NCI-H774 (cell line): ENCODE data around the gene LRRTM4.
"Not testable (repeated sequence)": the region's sequence is repeated elsewhere in the genome, so short reads cannot be mapped to it uniquely, and the experiment has no call there.

Experiments
- DNase-seq: peaks from one replicate; lab custom pipeline; 2025; lab: John Stamatoyannopoulos, UW

The LRRTM4 gene

DNA sequence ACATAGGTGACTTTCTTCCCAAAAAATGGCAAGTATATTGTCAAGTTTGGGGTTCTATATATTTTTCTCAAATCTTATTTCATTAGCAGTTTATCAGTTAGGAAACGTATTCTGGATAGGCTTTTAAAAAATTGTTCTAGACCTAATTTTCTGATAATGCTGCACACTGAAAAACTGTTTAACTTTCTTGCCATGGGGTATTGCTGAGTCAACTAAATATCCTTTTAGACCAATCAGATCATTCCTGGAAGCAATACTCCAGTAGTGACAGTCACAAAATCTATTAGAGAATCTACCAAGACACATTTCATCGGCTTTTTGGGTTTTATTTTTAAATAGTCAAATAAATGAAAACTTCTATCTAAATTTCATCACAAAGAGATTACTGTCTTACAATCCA is 440.6 kb downstream of the LRRTM4 start:
- DNase-seq: no peak

DNA sequence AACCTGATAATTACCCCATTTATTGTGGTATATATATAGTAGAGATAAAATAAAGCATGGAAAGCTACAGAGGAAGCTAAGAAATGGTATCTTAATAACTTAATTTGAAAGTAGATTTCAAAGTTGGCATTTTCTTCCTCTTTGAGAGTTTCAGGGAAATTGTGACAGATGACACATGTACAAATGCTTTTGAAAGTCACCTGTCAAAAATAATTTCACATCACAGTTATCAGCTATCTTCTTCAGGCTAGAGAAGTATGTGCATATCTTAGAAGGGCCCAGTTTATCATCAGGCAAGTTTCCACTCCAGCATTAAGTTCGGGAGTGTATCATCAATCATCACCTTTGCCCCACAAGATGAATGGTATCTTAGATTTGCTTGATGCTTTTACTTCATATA is 457.9 kb downstream of the LRRTM4 start:
- no peak for DNase-seq

DNA sequence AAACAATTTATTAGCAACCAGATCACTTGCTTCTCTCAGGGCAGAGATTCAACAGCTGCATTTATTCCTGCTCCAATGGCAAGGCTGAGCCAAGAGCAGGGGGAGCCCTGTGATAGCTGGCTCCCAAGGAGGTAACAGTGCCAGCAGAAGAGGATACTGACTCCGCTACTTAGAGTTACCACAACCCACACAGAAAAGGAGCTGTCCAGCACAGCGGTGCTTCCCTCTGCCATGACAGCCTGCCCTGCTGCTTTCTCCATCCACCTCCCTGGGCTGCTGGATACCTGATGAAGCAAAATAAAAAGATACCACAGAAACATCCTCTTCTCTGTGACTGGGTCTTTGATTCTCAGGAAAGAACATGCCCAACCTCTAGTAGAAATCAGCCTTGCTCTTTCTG is 467.2 kb downstream of the LRRTM4 start:
- no peak for DNase-seq

DNA sequence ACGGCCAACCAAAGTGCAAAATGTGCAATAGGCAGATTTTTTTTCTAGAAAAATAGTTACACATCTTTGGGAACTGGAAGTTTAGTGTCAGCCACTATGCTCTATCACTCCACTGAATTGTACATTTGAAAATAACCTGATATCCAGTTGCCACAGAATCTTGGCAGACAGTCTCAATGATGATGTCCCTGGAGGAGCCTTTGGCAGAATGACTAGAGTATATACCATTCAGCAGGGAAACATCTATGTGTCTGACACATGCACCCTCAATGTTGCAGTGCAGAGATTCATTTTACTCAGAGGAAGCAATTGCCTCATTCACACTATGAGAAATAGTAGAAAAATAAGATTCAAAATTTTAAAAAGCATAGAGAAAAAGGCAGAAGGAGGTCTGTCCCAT is 475.8 kb downstream of the LRRTM4 start:
- DNase-seq: no peak

DNA sequence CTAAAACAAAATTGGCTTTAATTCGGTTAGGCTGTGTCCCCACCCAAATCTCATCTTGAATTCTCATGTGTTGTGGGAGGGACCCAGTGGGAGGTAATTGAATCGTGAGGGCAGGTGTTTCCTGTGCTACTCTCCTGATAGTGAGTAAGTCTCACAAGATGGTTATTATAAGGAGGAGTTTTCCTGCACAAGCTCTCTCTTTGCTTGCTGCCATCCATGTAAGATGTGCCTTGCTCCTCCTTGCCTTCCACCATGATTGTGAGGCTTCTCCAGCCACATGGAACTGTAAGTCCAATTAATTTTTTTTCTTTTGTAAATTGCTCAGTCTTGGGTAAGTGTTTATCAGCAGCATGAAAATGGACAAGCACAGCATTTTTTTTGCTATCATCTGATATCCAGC is 476.7 kb downstream of the LRRTM4 start:
- not testable (repeated sequence) for DNase-seq

DNA sequence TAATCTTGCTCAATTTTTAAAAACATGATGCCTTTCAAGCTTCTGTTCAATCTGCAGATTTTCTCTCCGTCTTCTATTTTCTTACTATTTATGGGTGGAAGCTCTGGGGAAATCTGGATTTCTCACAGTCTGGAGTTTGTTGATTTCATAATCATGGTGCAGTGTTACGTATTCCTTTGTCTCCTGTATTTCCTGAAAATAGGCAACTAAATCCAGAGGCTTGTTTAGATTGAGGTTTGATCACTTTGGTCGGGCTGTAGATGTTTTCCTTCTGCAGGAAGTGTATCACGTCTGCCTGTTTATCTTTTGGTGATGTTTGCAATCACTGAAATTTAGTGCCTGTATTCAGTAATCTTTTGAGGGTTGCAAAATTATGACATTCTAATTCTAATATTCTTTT is 487.7 kb downstream of the LRRTM4 start:
- no peak for DNase-seq

DNA sequence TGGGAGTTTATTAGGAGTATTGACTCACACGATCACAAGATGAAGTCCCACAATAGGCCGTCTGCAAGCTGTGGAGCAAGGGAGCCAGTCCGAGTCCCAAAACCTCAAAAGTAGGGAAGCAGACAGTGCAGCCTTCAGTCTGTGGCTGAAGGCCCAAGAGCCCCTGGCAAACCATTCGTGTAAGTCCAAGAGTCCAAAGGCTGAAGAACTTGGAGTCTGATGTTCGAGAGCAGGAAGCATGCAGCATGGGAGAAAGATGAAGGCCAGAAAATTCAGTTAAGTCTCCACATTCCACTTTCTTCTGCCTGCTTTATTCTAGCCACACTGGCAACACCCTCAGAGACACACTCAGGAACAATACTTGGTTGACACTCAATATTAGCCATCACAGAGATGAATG is 492.9 kb downstream of the LRRTM4 start:
- DNase-seq: not testable (repeated sequence)

DNA sequence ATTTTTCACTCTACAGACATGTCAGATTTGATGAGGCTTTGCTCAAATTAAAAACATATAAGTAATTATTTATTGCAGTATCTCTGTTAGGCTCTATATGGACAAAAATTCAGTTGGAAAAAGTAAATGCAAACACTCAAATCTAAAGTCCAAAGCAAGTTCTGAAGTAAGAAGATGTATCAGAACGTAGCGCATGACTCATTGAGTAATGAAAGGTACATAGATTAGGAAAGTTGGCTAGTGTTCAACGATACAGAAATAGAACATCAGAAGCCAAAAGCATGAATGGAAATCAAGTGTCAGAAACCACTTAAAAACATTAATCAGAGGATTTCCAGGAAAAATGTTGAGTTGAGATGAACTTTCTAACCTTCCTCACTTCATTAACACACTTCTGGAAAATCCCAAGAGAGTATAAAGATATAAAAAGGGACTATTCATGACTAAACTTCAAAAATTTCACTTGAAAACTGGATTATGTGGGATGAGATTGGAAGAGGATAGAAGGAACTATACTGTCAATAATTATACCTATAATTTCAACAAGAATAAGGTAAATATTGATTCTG is 494.1 kb downstream of the LRRTM4 start:
- no peak for DNase-seq

DNA sequence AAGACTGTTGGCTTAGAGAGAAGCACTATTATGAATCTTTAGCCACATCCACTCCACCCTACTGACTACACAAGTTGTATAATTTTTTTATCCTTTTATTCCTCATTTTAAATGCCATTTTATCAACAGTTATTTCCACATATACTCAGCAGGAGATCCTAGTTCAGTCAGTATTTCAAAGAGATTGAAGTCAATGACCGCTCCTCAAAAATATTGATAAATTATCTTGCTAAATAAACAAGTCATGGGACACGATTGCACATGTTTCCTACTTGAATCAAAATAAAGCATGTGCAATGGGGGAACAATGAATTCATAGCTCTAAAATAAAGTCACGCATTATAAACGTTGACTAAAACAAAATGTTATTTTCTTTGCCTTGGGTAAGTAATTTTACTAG is 496.5 kb downstream of the LRRTM4 start:
- DNase-seq: no peak

DNA sequence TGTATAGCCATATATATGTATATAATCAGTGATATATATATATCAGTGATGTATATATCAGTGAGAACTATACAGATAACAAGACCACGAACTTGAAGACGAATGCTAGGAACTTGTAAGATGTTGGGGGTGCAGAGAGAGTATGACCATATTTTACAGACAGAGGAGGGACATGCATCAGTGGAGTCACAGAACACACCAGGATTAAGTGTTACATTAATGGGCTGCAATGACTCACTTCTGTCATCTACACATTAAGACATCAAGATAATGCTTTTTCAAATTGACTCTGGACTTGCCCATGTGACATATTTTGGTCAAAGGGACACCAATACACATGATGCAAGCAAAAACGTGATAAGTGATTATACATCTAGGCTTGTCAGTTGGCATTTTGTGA is 501.0 kb downstream of the LRRTM4 start:
- DNase-seq: no peak

DNA sequence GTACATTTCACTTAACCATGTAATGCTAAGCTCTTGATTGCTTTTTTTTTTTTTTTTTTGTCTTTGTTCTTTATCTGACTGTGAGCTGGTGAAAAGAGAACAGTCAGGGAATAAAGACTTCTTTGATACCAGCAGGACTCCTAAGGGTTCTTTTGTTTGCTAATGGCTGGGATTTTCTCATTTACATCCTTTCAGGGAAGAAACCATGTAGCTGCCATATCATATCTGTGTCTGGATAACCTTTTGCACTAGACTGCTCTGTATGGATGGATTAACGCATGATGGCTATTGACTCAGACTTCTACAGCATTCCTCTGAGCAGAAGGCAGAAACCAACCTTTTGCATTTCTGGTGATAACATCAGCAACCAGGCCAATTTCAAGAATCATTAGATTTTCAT is 504.0 kb downstream of the LRRTM4 start:
- DNase-seq: no peak

DNA sequence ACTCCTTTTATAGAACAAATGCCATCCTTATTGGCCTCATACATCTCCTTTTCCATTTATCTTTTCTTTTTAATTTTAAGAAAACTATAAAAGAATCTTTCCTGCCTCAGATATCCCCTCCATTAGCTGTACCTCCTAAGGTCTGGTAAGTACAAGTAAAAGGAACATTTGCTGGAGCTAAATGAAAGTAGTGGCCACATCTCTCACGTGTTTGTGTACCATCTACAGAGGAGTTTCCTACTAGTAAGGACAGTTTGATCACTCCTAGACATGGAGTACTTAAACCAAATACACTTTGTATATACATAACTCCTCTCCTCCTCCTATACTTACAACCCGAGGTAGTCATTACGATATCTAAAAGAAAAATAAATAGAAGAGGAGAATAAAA is 504.8 kb downstream of the LRRTM4 start:
- DNase-seq: no peak

DNA sequence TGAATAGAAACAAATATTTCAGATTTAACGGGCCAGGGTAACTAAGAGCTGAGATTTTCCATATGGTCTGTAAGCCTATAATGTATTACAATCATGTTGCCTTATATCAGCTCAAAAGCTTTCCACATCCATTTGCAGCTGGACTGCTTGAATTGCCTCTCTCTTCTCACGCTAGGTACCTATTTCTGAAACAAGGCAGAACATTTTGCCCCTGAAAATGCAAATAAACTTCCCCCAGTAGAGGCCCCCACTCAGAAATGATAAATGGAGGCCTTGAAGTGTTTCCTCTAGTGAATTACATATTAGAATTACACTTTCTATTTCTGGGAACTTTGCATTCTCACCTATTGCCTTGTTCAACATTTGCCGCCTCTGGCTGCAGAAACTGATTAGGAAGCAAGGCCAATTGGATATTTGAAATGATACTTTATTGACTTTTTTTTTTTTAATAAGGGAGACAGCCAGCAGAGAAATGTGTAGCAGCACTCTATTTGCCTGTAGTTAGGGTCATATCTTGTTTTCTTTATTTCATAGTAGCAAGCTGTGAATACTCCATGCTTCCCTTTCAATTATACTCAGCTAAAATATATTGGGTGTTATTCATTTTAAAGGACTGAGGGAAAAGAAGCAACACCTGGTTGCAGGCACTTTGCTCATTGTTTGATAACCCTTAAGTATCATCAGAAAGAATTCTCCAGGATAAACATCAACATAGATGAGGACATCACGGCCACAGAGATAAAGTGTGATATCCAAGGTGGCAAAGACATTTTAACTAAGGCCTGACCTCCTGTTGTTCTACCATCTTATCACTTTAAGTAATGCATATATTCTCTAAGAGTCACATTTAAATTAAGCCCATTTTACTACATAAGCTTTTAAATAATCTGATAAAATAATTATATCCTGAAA is 505.5 kb downstream of the LRRTM4 start:
- no peak for DNase-seq

DNA sequence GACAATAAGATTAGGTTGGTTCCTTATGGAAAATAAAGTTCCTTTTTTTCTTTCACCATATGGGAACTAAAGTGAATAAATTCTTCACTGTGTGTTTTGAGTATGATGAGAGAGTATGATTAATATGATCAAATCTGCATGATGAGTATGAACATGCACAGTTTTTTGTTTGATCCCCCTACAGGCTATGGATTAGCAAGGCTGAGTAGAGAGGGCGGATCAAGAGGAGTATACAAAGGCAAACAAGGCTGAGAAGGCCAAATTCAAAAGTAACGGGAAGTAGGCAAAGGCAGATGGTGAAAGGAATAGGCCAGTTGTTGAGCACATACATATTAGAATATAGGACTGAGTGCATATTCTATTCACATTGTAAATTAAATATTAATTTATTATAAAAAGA is 508.2 kb downstream of the LRRTM4 start:
- DNase-seq: no peak

DNA sequence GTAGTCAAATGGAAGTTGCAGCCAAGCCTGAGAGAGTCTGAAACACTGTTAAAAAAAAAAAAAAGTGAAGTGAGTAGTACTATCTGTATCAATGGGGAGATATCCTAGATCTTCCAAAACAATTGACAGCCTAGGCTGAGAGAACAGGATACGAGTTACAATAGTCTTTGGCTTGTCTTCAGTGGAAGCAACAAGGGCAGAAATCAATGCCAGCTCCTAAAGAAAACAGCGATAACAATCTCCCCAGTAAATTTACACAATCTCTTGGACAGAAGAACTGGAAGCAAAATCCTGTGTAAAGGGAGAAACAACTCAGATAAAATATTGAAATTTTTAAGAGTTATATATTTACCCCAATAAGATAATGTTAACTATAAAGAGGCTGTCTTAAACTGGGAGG is 508.7 kb downstream of the LRRTM4 start:
- DNase-seq: no peak

DNA sequence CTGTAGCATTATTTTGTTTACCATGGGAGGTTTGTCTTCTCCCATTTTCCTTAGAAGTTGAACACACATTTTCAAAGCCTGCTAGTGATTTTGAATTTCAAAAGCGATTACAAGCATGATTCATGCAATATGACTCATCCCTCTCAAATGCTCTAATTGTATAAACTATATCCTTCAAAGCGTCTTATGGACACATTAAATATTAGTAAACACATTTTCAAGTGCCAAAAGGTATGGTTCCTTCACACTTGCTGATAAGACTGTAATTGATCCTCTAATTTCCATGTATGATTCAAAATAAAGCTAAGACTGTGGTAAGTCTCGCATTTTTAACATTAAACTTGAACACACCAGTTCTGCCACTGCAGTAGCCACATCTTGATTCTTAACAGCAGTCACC is 512.9 kb downstream of the LRRTM4 start:
- DNase-seq: no peak

DNA sequence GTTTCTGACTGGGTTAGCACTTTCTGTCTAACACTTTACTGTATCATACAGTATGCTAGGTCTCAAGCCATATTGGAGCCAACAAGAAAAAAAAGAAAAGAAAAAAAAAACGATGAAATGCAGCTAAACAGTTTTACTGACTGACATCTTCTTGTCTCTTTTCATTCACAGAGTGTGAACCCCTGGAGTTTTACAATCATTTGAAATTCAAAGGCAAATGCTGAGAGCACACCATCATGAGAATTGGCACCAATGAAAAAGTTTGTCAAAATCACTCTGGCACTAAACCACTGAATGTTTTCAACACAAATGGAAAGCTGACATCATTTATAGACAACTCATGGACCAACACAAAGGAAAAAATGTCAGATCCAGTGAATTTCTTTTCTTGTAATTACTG is 513.3 kb downstream of the LRRTM4 start:
- no peak for DNase-seq

DNA sequence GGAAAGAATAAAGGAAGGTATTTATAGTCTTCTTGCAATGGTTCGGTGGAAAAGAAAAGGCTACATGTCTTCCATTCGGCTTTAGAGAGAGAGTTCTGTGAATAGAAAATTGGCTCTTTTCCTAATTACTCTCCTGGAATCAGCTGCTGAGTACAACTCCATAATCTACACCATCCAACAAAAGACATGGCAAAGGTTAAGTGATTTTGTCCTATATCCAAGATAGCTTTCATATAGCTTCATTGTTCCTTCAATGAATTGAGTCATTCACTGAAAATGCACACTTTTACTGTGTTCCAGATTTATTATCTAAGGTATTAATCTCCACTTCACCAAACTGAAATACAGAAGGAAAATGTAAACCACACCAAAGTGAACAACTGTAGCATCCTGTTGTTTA is 514.5 kb downstream of the LRRTM4 start:
- DNase-seq: no peak

DNA sequence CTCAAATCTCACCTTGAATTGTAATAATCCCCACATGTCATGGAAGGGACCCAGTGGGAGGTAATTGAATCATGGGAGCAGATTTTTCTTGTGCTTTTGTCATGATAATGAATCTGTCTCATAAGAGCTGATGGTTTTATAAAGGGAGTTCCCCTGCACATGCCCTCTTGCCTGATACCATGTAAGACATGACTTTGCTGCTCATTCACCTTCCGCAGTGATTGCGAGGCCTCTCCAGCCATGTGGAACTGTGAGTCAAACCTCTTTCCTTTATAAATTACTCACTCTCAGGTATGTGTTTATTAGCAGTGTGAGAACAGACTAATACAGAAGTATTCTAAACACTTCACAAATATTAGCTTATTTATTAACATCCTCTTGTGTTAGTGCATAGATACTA is 516.7 kb downstream of the LRRTM4 start:
- DNase-seq: no peak

DNA sequence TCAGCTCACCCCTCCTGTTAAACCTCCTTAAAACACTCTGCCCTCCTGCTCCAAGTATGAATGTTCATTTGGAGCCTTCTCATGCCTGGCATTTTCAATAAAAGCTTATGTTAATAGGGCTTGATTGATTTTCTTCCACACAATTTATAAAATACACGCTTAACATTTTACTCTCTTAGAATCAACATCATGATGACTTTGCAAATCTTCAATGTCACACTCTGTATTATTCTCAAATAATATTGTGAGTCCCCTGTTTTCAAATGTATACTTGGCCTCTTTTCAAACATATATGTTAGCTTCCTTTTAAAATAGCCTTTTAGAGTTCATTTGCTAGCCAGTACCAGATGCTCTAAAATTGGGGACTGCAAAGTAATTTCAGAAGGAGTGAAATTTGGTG is 520.3 kb downstream of the LRRTM4 start:
- no peak for DNase-seq

DNA sequence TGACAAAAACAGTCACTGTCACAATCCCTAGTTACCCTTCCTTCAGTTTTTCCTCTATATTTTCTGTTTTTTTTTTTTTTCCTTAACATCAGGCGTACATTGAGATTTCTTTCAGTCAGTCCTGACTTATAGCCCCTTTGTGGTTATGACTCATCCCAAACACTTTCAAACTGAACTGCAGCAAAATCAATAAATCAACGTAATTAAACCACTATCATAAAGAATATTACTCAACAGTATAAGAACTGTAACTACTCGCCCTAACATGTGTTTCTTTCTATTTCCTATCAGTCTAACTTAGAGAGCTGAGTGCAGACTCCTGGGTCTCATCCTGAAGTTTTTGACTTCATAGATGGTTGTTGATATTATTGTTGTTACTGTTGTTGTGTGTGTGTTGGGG is 523.5 kb downstream of the LRRTM4 start:
- DNase-seq: no peak

DNA sequence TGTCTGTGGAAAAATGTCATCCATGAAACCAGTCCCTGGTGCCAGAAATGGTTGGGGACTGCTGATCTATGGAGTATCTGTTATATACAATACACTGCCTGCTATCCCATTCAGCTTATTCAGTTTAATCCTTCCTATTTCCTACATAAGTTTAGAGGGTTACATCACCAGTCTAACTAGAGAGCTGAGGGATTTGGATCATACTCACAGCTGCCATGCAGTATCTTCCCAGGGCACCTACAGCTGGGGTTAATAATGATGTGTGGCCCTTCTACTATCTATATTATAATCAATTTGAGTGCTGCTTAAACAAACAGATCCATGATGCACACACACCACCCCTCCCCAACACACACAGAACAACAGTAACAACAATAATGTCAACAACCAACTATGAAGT is 524.0 kb downstream of the LRRTM4 start:
- DNase-seq: no peak

DNA sequence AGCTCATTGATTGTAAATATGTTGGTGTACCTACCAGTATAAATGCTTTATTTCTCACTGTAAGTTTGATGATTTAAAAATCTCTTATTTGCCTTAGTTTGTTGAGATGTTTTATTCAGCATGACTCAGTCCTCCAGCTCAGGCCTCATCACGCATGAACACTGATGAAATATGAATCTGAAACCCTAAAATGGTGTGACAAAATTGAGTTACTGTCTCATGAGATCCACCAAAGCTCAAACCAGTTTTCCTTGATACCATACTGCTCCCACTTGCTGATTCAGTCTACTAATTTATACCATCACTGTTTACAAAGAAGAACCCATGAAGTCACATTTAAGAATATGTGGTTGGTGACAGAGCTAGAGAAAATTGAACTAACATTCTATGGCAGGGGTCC is 524.9 kb downstream of the LRRTM4 start:
- DNase-seq: no peak
